Brain microvascular endothelial cell (primary cell): ENCODE measurements around the gene ZC3H10.

ENCODE experiments used
- DNase-seq: peaks from one replicate; pipeline ENCODE4 v3.0.0-alpha.2; 2020
- H3K27ac ChIP-seq: fragments of 250-450 bp; sonication (Bioruptor Pico); 2 replicates; pipeline ENCODE4 v1.5.1; 2020; ENCODE audit warnings: mild to moderate bottlenecking, moderate library complexity
- H3K27me3 ChIP-seq: fragments of 250-450 bp; sonication (Bioruptor Pico); replicated peaks from 2 replicates; pipeline ENCODE4 v1.5.1; 2020; ENCODE audit warnings: mild to moderate bottlenecking
- H3K36me3 ChIP-seq: fragments of 250-450 bp; sonication (Bioruptor Pico); replicated peaks from 2 replicates; pipeline ENCODE4 v1.5.1; 2020; ENCODE audit warnings: mild to moderate bottlenecking
- H3K4me3 ChIP-seq: 2 replicates; pipeline ENCODE4 v1.5.1; 2011; ENCODE audit warnings: low read depth, mild to moderate bottlenecking, control low read depth, low read length, moderate library complexity
- in situ Hi-C: cut with HindIII; loops from 2 replicates; pipeline ENCODE4 v1.10.0; 2017; ENCODE audit warnings: low sequenced_read_pairs, low pct_ligation_motif_present
- TF ChIP-seq, protein P1 (sequence below): IDR thresholded peaks from 2 replicates; pipeline ENCODE4 v1.5.1; 2011; ENCODE audit warnings: low read depth, mild to moderate bottlenecking, moderate library complexity, low read length, control low read depth, inconsistent platforms; ENCODE audit errors: missing control alignments

ZC3H10 gene

DNA sequence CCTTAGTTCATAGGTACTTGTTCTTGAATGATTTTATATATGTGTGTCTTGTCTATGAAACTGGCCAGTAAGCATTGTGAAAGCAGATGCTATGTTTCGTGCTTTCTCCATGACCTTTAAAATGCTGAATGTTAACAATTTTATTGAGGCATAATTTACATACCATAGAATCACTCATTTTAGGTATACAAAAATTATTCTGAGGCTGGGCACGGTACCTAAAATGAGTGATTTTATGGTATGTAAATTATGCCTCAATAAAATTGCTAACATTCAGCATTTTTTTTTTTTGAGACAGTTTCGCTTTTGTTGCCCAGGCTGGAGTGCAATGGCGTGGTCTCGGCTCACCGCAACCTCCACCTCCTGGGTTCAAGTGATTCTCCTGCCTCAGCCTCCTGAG, 16.8 kb downstream of the ZC3H10 start:
- Histone ChIP-seq H3K36me3 (peaks cover 72% of the 10 kb centered on the region), H3K4me3 (no peak overlapping the region), H3K27ac (no peak overlapping the region), H3K27me3 (no peaks in the 10 kb centered on the region)
- TF ChIP-seq, protein P1, sequence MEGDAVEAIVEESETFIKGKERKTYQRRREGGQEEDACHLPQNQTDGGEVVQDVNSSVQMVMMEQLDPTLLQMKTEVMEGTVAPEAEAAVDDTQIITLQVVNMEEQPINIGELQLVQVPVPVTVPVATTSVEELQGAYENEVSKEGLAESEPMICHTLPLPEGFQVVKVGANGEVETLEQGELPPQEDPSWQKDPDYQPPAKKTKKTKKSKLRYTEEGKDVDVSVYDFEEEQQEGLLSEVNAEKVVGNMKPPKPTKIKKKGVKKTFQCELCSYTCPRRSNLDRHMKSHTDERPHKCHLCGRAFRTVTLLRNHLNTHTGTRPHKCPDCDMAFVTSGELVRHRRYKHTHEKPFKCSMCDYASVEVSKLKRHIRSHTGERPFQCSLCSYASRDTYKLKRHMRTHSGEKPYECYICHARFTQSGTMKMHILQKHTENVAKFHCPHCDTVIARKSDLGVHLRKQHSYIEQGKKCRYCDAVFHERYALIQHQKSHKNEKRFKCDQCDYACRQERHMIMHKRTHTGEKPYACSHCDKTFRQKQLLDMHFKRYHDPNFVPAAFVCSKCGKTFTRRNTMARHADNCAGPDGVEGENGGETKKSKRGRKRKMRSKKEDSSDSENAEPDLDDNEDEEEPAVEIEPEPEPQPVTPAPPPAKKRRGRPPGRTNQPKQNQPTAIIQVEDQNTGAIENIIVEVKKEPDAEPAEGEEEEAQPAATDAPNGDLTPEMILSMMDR: no peak
- no peak for DNase-seq
- in situ Hi-C loops: no loop called here

DNA sequence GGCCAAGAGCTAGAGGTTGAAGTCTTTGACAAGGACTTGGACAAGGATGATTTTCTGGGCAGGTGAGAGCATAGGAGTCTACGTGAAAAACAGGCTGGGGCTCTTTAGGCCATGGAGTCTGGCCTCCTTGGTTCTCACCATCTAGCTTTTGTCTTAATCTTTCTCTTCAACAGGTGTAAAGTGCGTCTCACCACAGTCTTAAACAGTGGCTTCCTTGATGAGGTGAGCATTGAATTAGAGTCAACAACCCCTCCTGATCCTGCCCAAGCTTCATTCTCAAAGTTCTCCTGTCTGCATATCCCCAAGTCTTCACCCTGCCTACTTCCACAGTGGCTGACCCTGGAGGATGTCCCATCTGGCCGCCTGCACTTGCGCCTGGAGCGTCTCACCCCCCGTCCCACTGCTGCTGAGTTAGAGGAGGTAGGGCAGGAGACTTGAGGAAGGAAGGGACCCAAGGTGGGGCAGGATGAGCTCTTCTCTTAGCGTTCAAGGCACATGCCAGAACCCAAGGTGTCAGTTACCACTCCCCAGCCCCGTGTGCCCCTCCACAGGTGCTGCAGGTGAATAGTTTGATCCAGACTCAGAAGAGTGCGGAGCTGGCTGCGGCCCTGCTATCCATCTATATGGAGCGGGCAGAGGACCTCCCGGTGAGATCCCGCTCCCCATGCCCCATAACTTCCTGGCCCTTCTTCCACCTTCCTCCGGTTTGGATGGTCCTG, 19.9 kb downstream of the ZC3H10 start:
- H3K4me3 ChIP-seq: no peak overlapping the region
- TF ChIP-seq, protein P1: no peak
- in situ Hi-C loops: no loop called here
- no peak overlapping the region for H3K27ac ChIP-seq
- DNase-seq: no peak
- H3K27me3 ChIP-seq: no peaks in the 10 kb centered on the region
- peaks cover 72% of the 10 kb centered on the region for H3K36me3 ChIP-seq

DNA sequence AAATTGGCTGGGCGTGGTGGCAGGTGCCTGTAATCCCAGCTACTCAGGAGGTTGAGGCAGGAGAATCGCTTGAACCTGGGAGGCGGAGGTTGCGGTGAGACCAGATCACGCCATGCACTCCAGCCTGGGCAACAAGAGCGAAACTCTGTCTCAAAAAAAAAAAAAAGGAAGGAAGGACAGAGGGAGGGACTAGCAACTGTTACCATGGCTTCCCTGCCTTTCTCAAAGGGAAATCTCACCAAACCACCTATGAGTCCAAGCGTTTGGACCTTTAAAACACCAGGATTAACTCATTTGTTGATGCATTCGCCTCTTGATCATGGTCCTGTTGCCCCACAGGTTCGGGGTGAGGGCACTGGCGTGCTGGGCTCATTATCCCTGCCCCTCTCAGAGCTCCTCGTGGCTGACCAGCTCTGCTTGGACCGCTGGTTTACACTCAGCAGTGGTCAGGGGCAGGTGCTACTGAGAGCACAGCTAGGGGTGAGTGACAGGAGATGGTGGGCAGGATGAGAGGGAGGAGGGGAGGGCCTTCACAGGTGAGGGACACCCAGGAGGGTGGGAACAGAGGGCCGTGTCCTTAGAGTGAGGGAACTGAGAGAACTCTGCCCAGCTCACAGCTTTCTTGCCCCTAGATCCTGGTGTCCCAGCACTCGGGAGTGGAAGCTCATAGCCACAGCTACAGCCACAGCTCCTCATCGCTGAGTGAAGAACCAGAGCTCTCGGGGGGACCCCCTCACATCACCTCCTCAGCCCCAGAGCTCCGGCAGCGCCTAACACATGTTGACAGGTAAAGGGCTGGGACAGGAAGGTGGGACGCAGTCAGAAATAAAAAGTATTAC, 24.1 kb downstream of the ZC3H10 start:
- in situ Hi-C loops: no loop called here
- TF ChIP-seq, protein P1: no peak
- Histone ChIP-seq H3K27ac (no peak overlapping the region), H3K36me3 (peaks cover 63% of the 10 kb centered on the region), H3K27me3 (no peaks in the 10 kb centered on the region), H3K4me3 (no peak overlapping the region)
- no peak for DNase-seq

DNA sequence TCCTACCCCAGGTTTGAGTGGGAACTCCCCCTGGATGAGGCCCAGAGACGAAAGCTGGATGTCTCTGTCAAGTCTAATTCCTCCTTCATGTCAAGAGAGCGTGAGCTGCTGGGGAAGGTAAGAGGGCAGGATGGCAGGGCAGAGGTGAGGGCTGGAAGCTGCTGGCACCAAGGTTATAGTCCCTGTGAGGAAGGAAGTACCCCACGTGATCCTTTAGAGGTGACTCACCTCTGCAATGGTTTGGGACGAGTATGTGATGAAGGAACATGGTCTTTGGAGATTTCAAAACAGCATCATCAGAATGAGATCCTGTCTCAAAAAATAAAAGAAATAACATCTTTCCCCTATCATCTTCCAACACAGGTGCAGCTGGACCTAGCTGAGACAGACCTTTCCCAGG, 25.2 kb downstream of the ZC3H10 start:
- Histone ChIP-seq H3K27me3 (no peaks in the 10 kb centered on the region), H3K36me3 (peaks cover 52% of the 10 kb centered on the region), H3K4me3 (no peak overlapping the region), H3K27ac (no peak overlapping the region)
- in situ Hi-C loops: no loop called here
- no peak for DNase-seq
- TF ChIP-seq, protein P1: no peak

DNA sequence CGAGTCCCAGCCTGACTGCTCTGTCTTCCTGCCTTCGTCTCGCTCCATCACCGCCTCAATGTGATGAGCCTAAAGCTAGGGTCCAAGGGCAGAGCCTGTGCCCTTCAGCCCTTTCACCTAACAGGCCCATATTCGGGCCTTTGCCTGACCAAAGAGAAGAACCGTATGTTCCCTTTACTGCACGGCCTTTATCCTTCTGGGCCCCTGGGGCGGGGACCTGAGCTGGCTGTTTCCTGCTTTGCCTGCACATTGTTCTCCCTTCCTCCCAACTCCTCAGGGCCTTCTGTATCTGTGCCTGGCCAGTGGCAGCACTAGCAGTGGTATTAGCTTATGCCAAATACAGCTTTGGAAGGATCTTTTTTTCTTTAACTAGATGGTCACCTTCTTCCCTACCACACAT, 25.8 kb downstream of the ZC3H10 start:
- Histone ChIP-seq H3K4me3 (no peak overlapping the region), H3K27ac (no peak overlapping the region), H3K36me3 (peaks cover 46% of the 10 kb centered on the region), H3K27me3 (no peaks in the 10 kb centered on the region)
- no peak for DNase-seq
- in situ Hi-C loops: no loop called here
- TF ChIP-seq, protein P1: no peak

DNA sequence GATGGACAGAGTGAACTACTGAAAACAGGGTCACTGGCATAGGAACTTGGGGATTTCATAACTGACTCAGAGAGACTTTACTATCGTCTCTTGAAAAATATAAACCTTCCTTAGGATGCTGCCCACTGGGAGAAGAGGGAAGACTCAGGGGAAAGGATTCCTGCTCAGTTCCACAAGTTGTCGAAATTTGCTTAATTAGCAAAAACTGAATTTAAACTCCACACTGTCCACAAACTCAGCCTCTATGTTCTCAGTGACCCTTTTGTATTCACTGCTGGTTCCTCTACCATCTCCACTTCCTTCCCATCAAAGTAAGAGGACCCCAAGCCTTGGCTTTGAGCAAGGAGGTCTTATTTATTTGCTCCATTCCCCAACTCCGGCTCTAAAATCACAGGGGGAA, 27.2 kb downstream of the ZC3H10 start:
- no peak for DNase-seq
- in situ Hi-C loops: no loop called here
- H3K27ac ChIP-seq: no peak overlapping the region
- H3K27me3 ChIP-seq: no peaks in the 10 kb centered on the region
- TF ChIP-seq, protein P1: no peak
- no peak overlapping the region for H3K4me3 ChIP-seq
- H3K36me3 ChIP-seq: peaks cover 35% of the 10 kb centered on the region
